Activated CD8-positive, alpha-beta T cell treated with anti-CD3 and anti-CD28 coated beads for 36 hours (primary cell): ENCODE results near the gene DARS2. TPM values are rescaled to one million over a fixed set of nuclear protein-coding genes. Genes with fewer than 3 reads are reported as not detected.
A peak's percentile ranks its signal among the peaks of the same experiment; 100 is the strongest.
"Not testable (repeated sequence)": the region's sequence is repeated elsewhere in the genome, so short reads cannot be mapped to it uniquely, and the experiment has no call there.

Source experiments
- ATAC-seq: fragments of 200-7000 bp; cut with Tn5 transposase; one replicate; pipeline ENCODE4 v1.10.0; 2021; ENCODE audit warnings: mild to moderate bottlenecking, moderate library complexity
- CTCF ChIA-PET: fragments of 350-600 bp; sonication (Branson Sonifier 250); formaldehyde crosslinking; loops from one replicate; lab custom pipeline; 2021; ENCODE audit warnings: antibody characterized with exemption; lab: Charles Lee
- POLR2A ChIA-PET: fragments of 350-600 bp; sonication (Branson Sonifier 250); formaldehyde crosslinking; loops from one replicate; lab custom pipeline; 2021; ENCODE audit warnings: antibody characterized with exemption; lab: Charles Lee
- DNase-seq: peaks from one replicate; pipeline ENCODE4 v3.0.0-alpha.2; 2020
- H3K27ac Mint-ChIP-seq: one replicate; pipeline ENCODE4 v1.8.0; 2021; ENCODE audit warnings: mild to moderate bottlenecking, mixed read lengths
- H3K27me3 Mint-ChIP-seq: one replicate; pipeline ENCODE4 v1.8.0; 2021; ENCODE audit warnings: mixed read lengths
- H3K36me3 Mint-ChIP-seq: one replicate; pipeline ENCODE4 v1.8.0; 2021; ENCODE audit warnings: low read depth, mixed read lengths
- H3K4me1 Mint-ChIP-seq: one replicate; pipeline ENCODE4 v1.8.0; 2021; ENCODE audit warnings: low read depth, mixed read lengths
- H3K4me3 Mint-ChIP-seq: one replicate; pipeline ENCODE4 v1.8.0; 2021; ENCODE audit warnings: mild to moderate bottlenecking, moderate library complexity, mixed read lengths
- H3K9me3 Mint-ChIP-seq: one replicate; pipeline ENCODE4 v1.8.0; 2021; ENCODE audit warnings: mixed read lengths
- CTCF ChIP-seq: fragments of 200-600 bp; IDR thresholded peaks from one replicate; pipeline ENCODE4 v1.8.0; 2022; ENCODE audit warnings: antibody characterized with exemption, mild to moderate bottlenecking
- intact Hi-C: fragments of 100-400 bp; cut with micrococcal nuclease; formaldehyde crosslinking; loops from one replicate; pipeline ENCODE4 v1.10.0; 2022
- total RNA-seq, 2 experiments: library from RNA; stranded (reverse); gene quantifications; one replicate each; pipeline ENCODE4 v1.2.3, GENCODE V29; 2021

The DARS2 gene
- total RNA-seq, 2 experiments from 2014 or later: 46.7 to 49.5 TPM

- Mint-ChIP-seq H3K27ac (peak overlapping the region; percentile 2), H3K36me3 (peaks cover 50% of the 10 kb centered on the region), H3K4me1 (peaks cover 18% of the 10 kb centered on the region), H3K4me3 (no peak overlapping the region), H3K9me3 (no peaks in the 10 kb centered on the region), H3K27me3 (no peaks in the 10 kb centered on the region)
- ATAC-seq (no peak), DNase-seq (no peak)
- no peak for TF ChIP-seq CTCF
- ChIA-PET POLR2A (interaction anchor here (0.5 to 7.2 kb wide), 11 partner anchors 7 to 305 kb away, joined by 3 to 56 read pairs (median 5); partner anchors contain the start of gene ZBTB37), CTCF (interaction anchor here (0.7 to 1.8 kb wide), 4 partner anchors 8 to 429 kb away, joined by 3 to 5 read pairs (median 3); partner anchors contain the start of gene DARS2)
- intact Hi-C loops: no loop called here
These were observed 35.6 kb downstream of the DARS2 start for GRCh38 chr1:173860065-173860464.

GRCh38 chr1:173861731-173862145 lies 37.3 kb downstream of the DARS2 start:
- ChIA-PET POLR2A (interaction anchor here (0.9 to 7.2 kb wide), 9 partner anchors 8 to 68 kb away, joined by 3 to 56 read pairs (median 7); partner anchors contain the start of gene ZBTB37), CTCF (interaction anchor here (1.1 kb wide), 1 partner anchor 35 kb away, joined by 3 read pairs; no protein-coding TSS in a partner anchor)
- TF ChIP-seq CTCF: no peak
- intact Hi-C loops: no loop called here
- no peaks in the 10 kb centered on the region for H3K9me3 Mint-ChIP-seq
- peaks cover 26% of the 10 kb centered on the region for H3K4me1 Mint-ChIP-seq
- DNase-seq: peak; percentile 18
- H3K27me3 Mint-ChIP-seq: no peaks in the 10 kb centered on the region
- peak overlapping the region; percentile 20 for H3K4me3 Mint-ChIP-seq
- peaks cover 59% of the 10 kb centered on the region for H3K36me3 Mint-ChIP-seq
- ATAC-seq: peak; percentile 15
- peak overlapping the region; percentile 97 for H3K27ac Mint-ChIP-seq

GRCh38 chr1:173862146-173862768 lies 37.8 kb downstream of the DARS2 start:
- H3K27me3 Mint-ChIP-seq, intact Hi-C loops, H3K9me3 Mint-ChIP-seq: not testable (repeated sequence)
- POLR2A ChIA-PET: interaction anchor here (0.6 to 7.2 kb wide), 12 partner anchors 8 to 291 kb away, joined by 3 to 56 read pairs (median 4); partner anchors contain the start of gene ZBTB37
- peak; percentile 19 for ATAC-seq
- Mint-ChIP-seq H3K27ac (peak overlapping the region; percentile 97), H3K4me1 (peaks cover 26% of the 10 kb centered on the region), H3K4me3 (peak overlapping the region; percentile 35), H3K36me3 (peaks cover 64% of the 10 kb centered on the region)
- DNase-seq: peak; percentile 31
- CTCF ChIA-PET: interaction anchor here (1.1 kb wide), 1 partner anchor 36 kb away, joined by 3 read pairs; no protein-coding TSS in a partner anchor

- POLR2A ChIA-PET: interaction anchor here (0.6 to 7.2 kb wide), 10 partner anchors 10 to 443 kb away, joined by 3 to 56 read pairs (median 4); partner anchors contain the start of genes CENPL and DARS2
- Mint-ChIP-seq H3K4me3 (peak overlapping the region; percentile 95), H3K4me1 (peaks cover 26% of the 10 kb centered on the region), H3K27me3 (no peaks in the 10 kb centered on the region), H3K36me3 (peaks cover 64% of the 10 kb centered on the region), H3K9me3 (no peaks in the 10 kb centered on the region), H3K27ac (peak overlapping the region; percentile 97)
- intact Hi-C loops: no loop called here
- DNase-seq: peak; percentile 39
- CTCF ChIA-PET: interaction anchor here (1.2 kb wide), 1 partner anchor 57 kb away, joined by 3 read pairs; no protein-coding TSS in a partner anchor
- no peak for TF ChIP-seq CTCF
- ATAC-seq: no peak
These were observed 38.3 kb downstream of the DARS2 start for GRCh38 chr1:173862769-173863223.

- intact Hi-C loops: no loop called here
- ATAC-seq: no peak
- no peaks in the 10 kb centered on the region for H3K9me3 Mint-ChIP-seq
- peaks cover 62% of the 10 kb centered on the region for H3K36me3 Mint-ChIP-seq
- POLR2A ChIA-PET: interaction anchor here (0.6 to 7.2 kb wide), 14 partner anchors 11 to 444 kb away, joined by 3 to 56 read pairs (median 3); partner anchors contain the start of genes CENPL and DARS2
- CTCF ChIA-PET: interaction anchor here (1.2 kb wide), 1 partner anchor 56 kb away, joined by 3 read pairs; no protein-coding TSS in a partner anchor
- H3K27me3 Mint-ChIP-seq: no peaks in the 10 kb centered on the region
- TF ChIP-seq CTCF: no peak
- H3K4me3 Mint-ChIP-seq: peak overlapping the region; percentile 95
- peaks cover 26% of the 10 kb centered on the region for H3K4me1 Mint-ChIP-seq
- no peak for DNase-seq
- peak overlapping the region; percentile 97 for H3K27ac Mint-ChIP-seq
These were observed 39.0 kb downstream of the DARS2 start for GRCh38 chr1:173863224-173864161.
